Hepatocyte (in vitro differentiated cells): ENCODE results near the gene WNT11. TPM values are rescaled to one million over a fixed set of nuclear protein-coding genes. Genes with fewer than 3 reads are reported as not detected.

ENCODE experiments used
- DNase-seq: peaks from one replicate; pipeline ENCODE4 v3.0.0-alpha.2; 2016; ENCODE audit warnings: low spot score
- H2AFZ ChIP-seq: fragments of 200-600 bp; sonication (generic); 2 replicates; pipeline ENCODE4 v1.6.0; 2016; ENCODE audit warnings: antibody characterized with exemption, mild to moderate bottlenecking
- H3K27ac ChIP-seq: fragments of 200-600 bp; sonication (generic); 2 replicates; pipeline ENCODE4 v1.5.1; 2016; ENCODE audit warnings: mild to moderate bottlenecking
- H3K27me3 ChIP-seq: fragments of 200-600 bp; sonication (generic); 2 replicates; pipeline ENCODE4 v1.6.1; 2016
- H3K36me3 ChIP-seq: fragments of 200-600 bp; sonication (generic); replicated peaks from 2 replicates; pipeline ENCODE4 v1.5.1; 2016; ENCODE audit warnings: low read depth; ENCODE audit not compliant: insufficient read depth
- H3K4me1 ChIP-seq: fragments of 200-600 bp; sonication (generic); 2 replicates; pipeline ENCODE4 v1.5.1; 2016; ENCODE audit warnings: mild to moderate bottlenecking, moderate library complexity; ENCODE audit not compliant: insufficient read depth
- H3K4me2 ChIP-seq: fragments of 200-600 bp; sonication (generic); 2 replicates; pipeline ENCODE4 v1.6.0; 2016
- H3K4me3 ChIP-seq: fragments of 200-600 bp; sonication (generic); 2 replicates; pipeline ENCODE4 v1.5.1; 2016; ENCODE audit warnings: mild to moderate bottlenecking
- H3K79me2 ChIP-seq: fragments of 200-600 bp; sonication (generic); 2 replicates; pipeline ENCODE4 v1.6.0; 2017; ENCODE audit warnings: mild to moderate bottlenecking
- H3K9me2 ChIP-seq: fragments of 200-600 bp; sonication (generic); replicated peaks from 2 replicates; pipeline ENCODE4 v1.6.0; 2017; ENCODE audit warnings: mild to moderate bottlenecking; ENCODE audit not compliant: insufficient read depth
- H3K9me3 ChIP-seq: fragments of 200-600 bp; sonication (generic); 2 replicates; pipeline ENCODE4 v1.5.1; 2016; ENCODE audit warnings: low read depth, mild to moderate bottlenecking
- H4K20me1 ChIP-seq: fragments of 200-600 bp; sonication (generic); 2 replicates; pipeline ENCODE4 v1.6.0; 2016; ENCODE audit warnings: mild to moderate bottlenecking; ENCODE audit not compliant: insufficient read depth, poor library complexity, severe bottlenecking
- CTCF ChIP-seq: fragments of 200-600 bp; sonication (generic); IDR thresholded peaks from 2 replicates; pipeline ENCODE4 v1.5.1; 2016; ENCODE audit warnings: antibody characterized with exemption, mild to moderate bottlenecking; ENCODE audit not compliant: poor library complexity
- EZH2 ChIP-seq: fragments of 200-600 bp; sonication (generic); IDR thresholded peaks from 2 replicates; pipeline ENCODE4 v1.6.1; 2016; ENCODE audit warnings: antibody characterized with exemption, mild to moderate bottlenecking, borderline replicate concordance
- EZH2phosphoT487 ChIP-seq: fragments of 200-600 bp; sonication (generic); IDR thresholded peaks from one replicate; pipeline ENCODE4 v1.6.1; 2018; ENCODE audit warnings: antibody characterized with exemption, mild to moderate bottlenecking, low read depth, moderate library complexity; ENCODE audit not compliant: unreplicated experiment, severe bottlenecking
- WGBS: methylation state at CpG from one replicate; pipeline ENCODE4 v1.1.6; 2016; ENCODE audit warnings: low lambda C conversion rate; ENCODE audit errors: missing lambda C conversion rate; 5-methylcytosine and 5-hydroxymethylcytosine counted together
- polyA plus RNA-seq: library from polyadenylated mRNA; unstranded; fragments of >200 nt; fragmentation: Nextera tagmentation; extraction: Ambion mirVana; gene quantifications from 2 replicates; pipeline ENCODE4 v1.2.1, GENCODE V29; 2016
- total RNA-seq: library from RNA; depleted of rRNA; stranded (reverse); fragments of >200 nt; gene quantifications from 2 replicates; pipeline ENCODE4 v1.2.3, GENCODE V29; 2014

WNT11 gene
- total and polyA plus RNA-seq, 2 experiments from 2014 or later: 16.4 to 19.1 TPM

- no peaks in the 10 kb centered on the region for H3K9me2 ChIP-seq
- 94% methylated on average over 2 of the region's 4 CpGs for WGBS
- H2AFZ ChIP-seq: no peak overlapping the region
- no peaks in the 10 kb centered on the region for H3K9me3 ChIP-seq
- H3K36me3 ChIP-seq: no peaks in the 10 kb centered on the region
- no peak for TF ChIP-seq EZH2phosphoT487
- TF ChIP-seq EZH2: no peak
- TF ChIP-seq CTCF: no peak
- H4K20me1 ChIP-seq: no peaks in the 10 kb centered on the region
- H3K27ac ChIP-seq: no peak overlapping the region
- H3K4me1 ChIP-seq: peaks cover 6% of the 10 kb centered on the region
- H3K4me3 ChIP-seq: no peak overlapping the region
- H3K4me2 ChIP-seq: no peak overlapping the region
- H3K27me3 ChIP-seq: no peaks in the 10 kb centered on the region
- H3K79me2 ChIP-seq: no peaks in the 10 kb centered on the region
- DNase-seq: no peak
These were observed 35.8 kb downstream of the WNT11 start for GRCh38 chr11:76170468-76170867.

GRCh38 chr11:76169473-76169896 is 36.8 kb downstream of the WNT11 start:
- no peak overlapping the region for H3K27ac ChIP-seq
- H3K79me2 ChIP-seq: no peaks in the 10 kb centered on the region
- no peak overlapping the region for H3K4me2 ChIP-seq
- H3K27me3 ChIP-seq: no peaks in the 10 kb centered on the region
- no peak overlapping the region for H2AFZ ChIP-seq
- TF ChIP-seq EZH2phosphoT487: no peak
- TF ChIP-seq EZH2: no peak
- no peak for TF ChIP-seq CTCF
- H3K9me2 ChIP-seq: no peaks in the 10 kb centered on the region
- WGBS: 75% methylated on average over 15 of the region's 15 CpGs
- DNase-seq: no peak
- no peaks in the 10 kb centered on the region for H3K36me3 ChIP-seq
- peaks cover 6% of the 10 kb centered on the region for H3K4me1 ChIP-seq
- no peaks in the 10 kb centered on the region for H3K9me3 ChIP-seq
- H4K20me1 ChIP-seq: no peaks in the 10 kb centered on the region
- H3K4me3 ChIP-seq: no peak overlapping the region

- DNase-seq: no peak
- no peak overlapping the region for H3K27ac ChIP-seq
- no peaks in the 10 kb centered on the region for H3K27me3 ChIP-seq
- TF ChIP-seq CTCF (no peak), EZH2phosphoT487 (no peak), EZH2 (no peak)
- no peak overlapping the region for H3K4me3 ChIP-seq
- H3K79me2 ChIP-seq: no peaks in the 10 kb centered on the region
- no peak overlapping the region for H2AFZ ChIP-seq
- 51% methylated on average over 13 of the region's 13 CpGs for WGBS
- no peaks in the 10 kb centered on the region for H3K36me3 ChIP-seq
- H4K20me1 ChIP-seq: no peaks in the 10 kb centered on the region
- no peaks in the 10 kb centered on the region for H3K9me2 ChIP-seq
- no peak overlapping the region for H3K4me2 ChIP-seq
- H3K4me1 ChIP-seq: peaks cover 8% of the 10 kb centered on the region
- no peaks in the 10 kb centered on the region for H3K9me3 ChIP-seq
These were observed 38.7 kb downstream of the WNT11 start for GRCh38 chr11:76167590-76167989.

- Histone ChIP-seq H3K4me3 (no peak overlapping the region), H3K79me2 (no peaks in the 10 kb centered on the region), H3K36me3 (no peaks in the 10 kb centered on the region), H2AFZ (no peak overlapping the region), H3K27me3 (no peaks in the 10 kb centered on the region), H3K4me2 (no peak overlapping the region), H3K9me2 (no peaks in the 10 kb centered on the region), H3K4me1 (peaks cover 17% of the 10 kb centered on the region), H4K20me1 (no peaks in the 10 kb centered on the region), H3K9me3 (no peaks in the 10 kb centered on the region), H3K27ac (no peak overlapping the region)
- DNase-seq: no peak
- no peak for TF ChIP-seq EZH2
- no peak for TF ChIP-seq EZH2phosphoT487
- no peak for TF ChIP-seq CTCF
- WGBS: 68% methylated on average over 6 of the region's 6 CpGs
These were observed 40.0 kb downstream of the WNT11 start for GRCh38 chr11:76166314-76166713.
